GM21786 (cell line): Measurements from ENCODE around the gene SEMA3D.

Experiments
- ATAC-seq: cut with Tn5 transposase; IDR thresholded peaks from one replicate; pipeline ENCODE4 v1.9.1; 2021; ENCODE audit not compliant: unreplicated experiment

Gene SEMA3D

DNA sequence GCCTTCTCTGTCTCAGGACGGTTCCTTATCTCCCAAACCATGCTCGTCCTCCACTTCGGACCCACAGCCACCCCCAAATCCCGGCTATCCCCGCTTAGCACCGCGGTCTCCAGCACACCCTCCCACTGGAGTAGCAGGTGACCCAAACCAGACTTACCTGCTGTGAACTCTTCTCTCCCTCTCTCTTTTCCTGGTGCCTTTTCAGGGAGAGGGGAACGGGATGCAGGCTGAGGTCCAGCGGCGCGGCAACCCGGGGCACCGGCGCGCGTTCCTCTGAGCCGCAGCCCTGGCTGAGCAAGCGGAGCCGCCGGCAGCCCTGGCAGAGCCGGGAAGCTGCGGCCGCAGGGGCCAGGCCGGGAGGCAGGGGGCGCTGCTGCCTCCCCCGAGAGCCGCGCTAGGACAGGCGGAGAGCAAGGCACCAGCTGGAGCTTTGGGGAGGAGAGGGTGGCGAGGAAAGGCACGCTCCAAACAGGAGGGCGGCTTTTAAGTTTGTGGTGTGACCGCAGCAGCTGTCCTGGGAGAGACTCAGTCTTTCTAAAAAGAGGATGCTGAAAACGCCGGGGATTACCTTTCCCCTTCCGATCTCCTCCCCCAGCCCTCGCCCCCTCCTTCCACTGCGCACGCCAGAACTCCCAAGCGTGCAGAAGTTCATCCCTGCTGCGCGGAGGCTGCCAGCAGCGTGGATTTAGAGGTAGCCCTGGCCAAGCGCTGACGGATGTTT is at the start of gene SEMA3D:
TSS of gene SEMA3D (minus strand) at position 536 of the 721 bp plus-strand sequence. CDS start 65,165 bp downstream, outside the sequence.
- ATAC-seq: peak; percentile 96

- no peak for ATAC-seq
These were observed 47.9 kb upstream of the SEMA3D start for GRCh38 chr7:85234730-85235129.

DNA sequence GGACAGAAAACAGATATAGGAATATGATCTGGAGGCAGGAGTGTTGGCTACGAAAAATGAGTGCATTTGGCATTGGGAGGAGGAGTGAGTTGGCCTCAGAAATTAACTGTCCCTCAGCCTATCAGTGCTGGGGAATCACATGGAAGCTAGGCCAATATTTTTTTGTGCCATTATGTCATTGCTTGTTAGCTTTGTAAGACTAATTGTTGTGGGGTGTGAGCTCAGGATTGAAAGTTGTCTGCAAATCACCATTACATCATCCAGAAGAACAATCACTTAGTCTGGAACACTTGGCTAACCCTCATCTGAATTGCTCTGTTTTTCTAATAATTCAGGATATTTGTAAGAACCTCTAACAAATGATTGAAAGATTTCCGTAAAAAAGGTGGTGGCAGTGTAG is 45.2 kb upstream of the SEMA3D start:
- ATAC-seq: no peak

DNA sequence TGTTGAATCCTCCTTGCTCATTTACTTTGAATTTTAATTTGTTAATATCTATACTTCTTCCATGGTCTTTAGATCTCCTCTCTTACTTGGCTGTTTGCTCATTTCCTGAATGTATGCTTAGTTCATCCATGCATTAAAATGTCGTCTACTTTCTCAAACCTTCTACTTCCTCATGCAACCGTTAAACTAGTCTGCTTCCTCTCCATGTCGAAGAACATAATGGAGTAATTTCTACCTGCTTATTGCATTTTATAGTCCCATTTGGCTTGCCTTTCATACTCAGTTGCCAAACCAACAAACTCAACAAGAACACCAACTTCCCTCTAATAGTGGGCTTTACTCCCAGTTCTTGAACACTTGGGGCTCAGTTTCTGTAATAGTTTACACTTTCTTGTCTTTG is 43.8 kb upstream of the SEMA3D start:
- no peak for ATAC-seq

- ATAC-seq: no peak
These were observed 42.7 kb upstream of the SEMA3D start for GRCh38 chr7:85229544-85229943.

DNA sequence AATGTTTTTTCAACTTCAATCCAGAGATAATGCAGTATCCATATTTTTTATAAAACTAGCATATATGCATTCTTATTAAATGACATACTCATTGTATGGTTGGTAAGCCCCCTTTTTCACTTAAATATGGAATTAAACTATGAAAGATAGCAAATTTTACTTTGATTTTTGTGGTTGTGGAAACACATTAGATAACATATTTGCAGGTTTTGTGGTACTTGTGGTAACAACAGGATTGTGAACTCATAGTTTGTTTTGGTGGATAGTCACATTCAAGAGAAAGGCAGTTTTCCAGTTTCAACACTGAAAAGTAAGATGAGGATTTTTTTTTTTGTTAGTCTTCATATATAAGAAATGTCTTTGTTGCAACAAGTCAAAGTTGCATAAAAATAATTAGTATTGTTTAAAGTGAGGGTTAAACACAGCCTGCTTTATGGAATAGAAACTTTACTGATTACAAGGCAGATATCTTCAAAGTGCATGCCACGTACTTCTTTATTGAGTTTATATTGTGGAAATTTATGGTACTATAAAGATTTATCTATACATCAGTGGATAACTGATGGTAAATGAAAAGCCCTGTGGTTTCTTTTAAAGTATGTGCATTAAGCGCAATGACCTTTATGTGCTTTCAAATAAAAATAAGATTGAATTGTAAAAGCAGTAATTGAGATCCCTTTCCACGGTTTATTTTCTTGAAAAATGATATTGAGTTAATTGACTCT is 39.7 kb upstream of the SEMA3D start:
- no peak for ATAC-seq

DNA sequence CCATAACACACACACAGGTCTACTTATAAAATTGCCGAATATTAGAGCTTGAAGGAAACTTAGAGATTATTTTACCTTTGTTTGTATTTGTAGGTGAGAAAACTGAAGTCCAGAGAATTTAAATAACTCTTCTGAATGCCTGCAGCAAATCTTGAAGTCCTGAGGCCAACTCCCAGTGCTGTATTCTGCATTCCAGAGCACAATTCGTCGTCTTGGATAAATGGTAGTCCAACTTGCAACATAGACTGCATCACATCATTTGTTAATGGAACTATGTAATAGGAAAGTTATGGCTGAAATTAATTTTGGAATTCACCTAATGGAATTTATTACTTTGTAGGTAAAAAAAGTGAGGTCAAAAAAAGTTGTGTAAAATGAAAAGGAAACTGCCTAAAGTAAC is 37.3 kb upstream of the SEMA3D start:
- no peak for ATAC-seq

- no peak for ATAC-seq
These were observed 35.7 kb upstream of the SEMA3D start for GRCh38 chr7:85222522-85222921.

- ATAC-seq: no peak
These were observed 34.9 kb upstream of the SEMA3D start for GRCh38 chr7:85221796-85222195.

GRCh38 chr7:85220651-85221050 is 33.8 kb upstream of the SEMA3D start:
- ATAC-seq: no peak

GRCh38 chr7:85220023-85220422 is 33.2 kb upstream of the SEMA3D start:
- no peak for ATAC-seq

DNA sequence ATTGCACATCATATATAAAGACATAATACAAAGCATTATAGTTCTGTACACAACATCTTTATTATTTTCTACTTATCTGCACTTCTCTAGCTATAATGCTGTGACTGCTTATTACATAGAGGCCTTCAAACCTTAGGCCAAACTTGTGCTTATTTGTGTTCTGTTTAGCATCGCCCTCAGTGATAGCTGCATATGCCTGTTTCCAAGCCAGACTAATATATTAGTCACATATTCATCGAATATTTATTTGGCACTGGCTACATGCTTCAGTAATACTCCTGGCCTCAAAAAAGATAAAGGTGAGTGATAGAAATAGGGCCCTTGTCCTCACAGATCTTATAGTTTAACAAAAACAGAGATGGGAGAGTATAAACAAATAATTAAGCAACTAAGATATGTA is 30.2 kb upstream of the SEMA3D start:
- ATAC-seq: no peak

- peak; percentile 82 for ATAC-seq
These were observed 28.2 kb upstream of the SEMA3D start for GRCh38 chr7:85215098-85215497.

DNA sequence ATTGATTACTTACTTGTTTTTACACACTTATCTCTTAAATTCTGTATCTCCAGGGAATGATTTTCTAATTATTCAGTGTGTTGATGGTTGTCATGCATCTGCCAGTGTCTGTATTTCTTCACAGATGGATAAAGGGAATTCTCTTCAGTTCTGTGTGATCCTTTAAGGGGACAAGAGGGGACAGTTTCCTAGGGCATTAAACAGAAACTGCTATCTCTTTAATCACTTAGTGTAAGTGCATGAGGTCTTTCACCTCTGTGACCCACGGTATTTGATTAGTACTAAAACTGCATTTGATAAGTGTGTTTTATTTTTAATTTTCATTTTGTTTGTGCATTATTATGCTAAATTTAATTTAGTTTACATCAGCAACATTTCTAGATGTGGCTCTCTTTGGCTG is 26.6 kb upstream of the SEMA3D start:
- no peak for ATAC-seq

DNA sequence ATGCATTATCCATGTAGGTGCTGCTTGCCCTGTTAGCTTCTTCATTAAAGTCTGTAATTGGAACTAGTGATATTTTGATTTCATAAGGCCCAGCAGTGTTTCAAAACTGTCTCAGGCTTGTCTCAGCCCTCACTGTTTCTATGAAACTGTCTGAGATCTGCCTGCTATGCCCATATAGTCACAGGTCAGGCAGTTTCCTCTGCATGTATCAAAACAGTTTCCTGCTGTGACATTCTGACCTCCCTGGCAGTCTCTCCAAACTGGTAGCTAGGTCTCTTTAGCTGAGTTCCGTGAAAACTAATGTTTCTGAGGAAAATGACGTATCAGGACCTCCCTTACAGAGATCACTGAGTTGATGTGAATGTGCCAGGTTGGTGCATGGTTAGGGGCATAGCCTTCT is 18.9 kb upstream of the SEMA3D start:
- peak; percentile 40 for ATAC-seq

GRCh38 chr7:85204496-85204895 is 17.6 kb upstream of the SEMA3D start:
- no peak for ATAC-seq

GRCh38 chr7:85204061-85204460 is 17.2 kb upstream of the SEMA3D start:
- ATAC-seq: no peak

GRCh38 chr7:85201209-85201608 is 14.4 kb upstream of the SEMA3D start:
- no peak for ATAC-seq

- ATAC-seq: no peak
These were observed 9.8 kb upstream of the SEMA3D start for GRCh38 chr7:85196696-85197095.

DNA sequence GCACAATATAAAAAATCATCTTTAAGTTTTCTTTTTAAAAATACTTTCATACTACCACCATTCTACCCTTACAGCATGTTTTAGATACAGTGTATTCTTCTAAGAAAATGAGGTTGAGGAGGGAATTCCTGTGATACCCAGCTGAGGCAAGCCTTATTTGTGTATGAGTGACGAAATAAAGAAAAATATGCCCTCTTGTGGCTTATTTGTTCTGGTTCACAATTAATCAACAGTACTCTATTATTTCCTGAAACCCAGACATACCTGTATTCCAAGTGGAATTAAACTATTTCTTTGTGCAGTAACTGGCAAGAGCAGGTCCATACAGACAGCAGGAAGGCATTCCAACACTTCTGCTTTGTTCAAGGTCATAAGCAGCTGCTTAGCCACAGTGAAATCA is 4.5 kb upstream of the SEMA3D start:
- ATAC-seq: no peak

- peak; percentile 31 for ATAC-seq
These were observed 754 bp downstream of the SEMA3D start for GRCh38 chr7:85186083-85186520.

DNA sequence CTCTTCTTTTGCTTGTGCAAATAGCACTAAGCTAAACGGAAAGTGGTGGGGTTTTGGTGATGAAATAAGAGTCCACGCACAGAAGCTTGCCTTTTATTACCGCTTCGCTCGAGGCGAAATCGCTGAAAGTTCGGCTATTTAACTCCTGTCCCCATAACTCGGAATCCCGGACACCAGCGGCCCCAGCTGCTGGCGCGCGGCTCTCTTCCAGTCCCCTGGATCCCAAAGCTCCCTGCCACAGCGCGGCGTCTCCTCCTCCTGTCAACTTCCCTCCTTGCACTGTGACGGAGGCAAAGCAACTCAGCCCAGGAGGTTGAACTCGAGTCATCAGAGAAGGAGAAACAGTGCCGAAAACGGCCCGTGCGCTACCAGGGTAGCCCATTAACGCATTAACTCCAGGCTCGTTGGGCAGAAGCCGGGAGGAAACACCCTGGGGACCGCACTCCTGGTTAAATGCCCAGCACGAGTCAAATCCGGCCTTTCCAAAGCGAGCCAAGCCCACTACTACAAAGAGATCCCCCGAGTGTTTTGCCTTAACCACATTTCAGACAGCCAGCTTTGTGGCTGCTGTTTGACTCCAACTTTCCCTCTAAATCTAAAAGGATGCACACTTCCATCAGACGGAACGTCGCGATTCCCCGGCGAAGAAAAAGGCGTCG is 1.3 kb downstream of the SEMA3D start:
- no peak for ATAC-seq
